GM23338 (cell line): ENCODE measurements around the gene RPA1. TPM values are rescaled to one million over a fixed set of nuclear protein-coding genes. Genes with fewer than 3 reads are reported as not detected.

Experiments
- ATAC-seq: fragments of 200-7000 bp; cut with Tn5 transposase; 3 replicates; pipeline ENCODE4 v1.9.1; 2020
- DNase-seq: peaks from one replicate; pipeline ENCODE4 v3.0.0-alpha.2; 2015; ENCODE audit warnings: low spot score
- H2AFZ ChIP-seq: fragments of 200-600 bp; sonication (generic); 2 replicates; pipeline ENCODE4 v1.8.0; 2016; ENCODE audit warnings: antibody characterized with exemption, mild to moderate bottlenecking, moderate library complexity
- H3F3A ChIP-seq: fragments of 200-600 bp; sonication (generic); replicated peaks from 2 replicates; pipeline ENCODE4 v1.8.0; 2017; ENCODE audit warnings: antibody characterized with exemption, mixed run types, low read depth
- H3K27ac ChIP-seq: fragments of 200-600 bp; sonication (generic); 2 replicates; pipeline ENCODE4 v1.6.1; 2016; ENCODE audit warnings: low read depth
- H3K27me3 ChIP-seq: fragments of 200-600 bp; sonication (generic); 2 replicates; pipeline ENCODE4 v1.8.0; 2016; ENCODE audit warnings: mild to moderate bottlenecking, mixed run types, moderate library complexity; ENCODE audit not compliant: insufficient read depth
- H3K36me3 ChIP-seq: fragments of 200-600 bp; sonication (generic); 2 replicates; pipeline ENCODE4 v1.8.0; 2016; ENCODE audit warnings: mild to moderate bottlenecking; ENCODE audit not compliant: insufficient read depth
- H3K4me1 ChIP-seq: fragments of 200-600 bp; sonication (generic); 2 replicates; pipeline ENCODE4 v1.8.0; 2016; ENCODE audit warnings: mild to moderate bottlenecking, moderate library complexity; ENCODE audit not compliant: insufficient read depth
- H3K4me2 ChIP-seq: fragments of 200-600 bp; sonication (generic); 2 replicates; pipeline ENCODE4 v1.7.1; 2017; ENCODE audit warnings: mixed run types
- H3K4me3 ChIP-seq: fragments of 200-600 bp; sonication (generic); 2 replicates; pipeline ENCODE4 v1.6.1; 2016; ENCODE audit warnings: mixed run types
- H3K79me2 ChIP-seq: fragments of 200-600 bp; sonication (generic); replicated peaks from 2 replicates; pipeline ENCODE4 v1.8.0; 2017; ENCODE audit warnings: mild to moderate bottlenecking; ENCODE audit not compliant: insufficient read depth
- H3K9me2 ChIP-seq: fragments of 200-600 bp; sonication (generic); 2 replicates; pipeline ENCODE4 v1.8.0; 2017; ENCODE audit not compliant: insufficient read depth
- H4K20me1 ChIP-seq: fragments of 200-600 bp; sonication (generic); replicated peaks from 2 replicates; pipeline ENCODE4 v1.8.0; 2017; ENCODE audit warnings: mild to moderate bottlenecking; ENCODE audit not compliant: insufficient read depth
- H3K27ac Mint-ChIP-seq: 2 replicates; pipeline ENCODE4 v1.8.0; 2020; ENCODE audit warnings: inconsistent platforms, mild to moderate bottlenecking, moderate library complexity, mixed read lengths
- H3K27me3 Mint-ChIP-seq: 3 replicates; pipeline ENCODE4 v1.8.0; 2022; ENCODE audit warnings: low read depth, mild to moderate bottlenecking, moderate library complexity, mixed read lengths, inconsistent platforms; ENCODE audit not compliant: insufficient read depth, poor library complexity
- H3K36me3 Mint-ChIP-seq: 3 replicates; pipeline ENCODE4 v1.8.0; 2021; ENCODE audit warnings: low read depth, mild to moderate bottlenecking, inconsistent platforms, moderate library complexity, mixed read lengths
- H3K4me1 Mint-ChIP-seq: 3 replicates; pipeline ENCODE4 v1.8.0; 2020; ENCODE audit warnings: mild to moderate bottlenecking, inconsistent platforms, mixed read lengths
- H3K4me3 Mint-ChIP-seq: 3 replicates; pipeline ENCODE4 v1.8.0; 2021; ENCODE audit warnings: moderate library complexity, mild to moderate bottlenecking, inconsistent platforms, mixed read lengths
- H3K9me3 Mint-ChIP-seq: 3 replicates; pipeline ENCODE4 v1.8.0; 2020; ENCODE audit warnings: moderate library complexity, mild to moderate bottlenecking, inconsistent platforms, mixed read lengths
- CREB1 ChIP-seq: fragments of 250-450 bp; sonication (Bioruptor Pico); IDR thresholded peaks from 2 replicates; pipeline ENCODE4 v1.5.0; 2020; ENCODE audit warnings: low read depth, mild to moderate bottlenecking, moderate library complexity
- NANOG ChIP-seq: IDR thresholded peaks from 2 replicates; pipeline ENCODE4 v1.6.1; 2016; ENCODE audit warnings: antibody characterized with exemption, borderline replicate concordance
- POLR2AphosphoS5 ChIP-seq: IDR thresholded peaks from 2 replicates; pipeline ENCODE4 v1.6.1; 2016; ENCODE audit warnings: antibody characterized with exemption, low read depth
- STAT1 ChIP-seq: IDR thresholded peaks from one replicate; pipeline ENCODE4 v1.6.1; 2016; ENCODE audit warnings: antibody characterized with exemption; ENCODE audit not compliant: unreplicated experiment
- ZNF114 ChIP-seq: fragments of 250-450 bp; sonication (Bioruptor Pico); IDR thresholded peaks from 2 replicates; pipeline ENCODE4 v1.5.0; 2020; ENCODE audit warnings: mild to moderate bottlenecking, moderate library complexity
- ZNF331 ChIP-seq: fragments of 250-450 bp; sonication (Bioruptor Pico); IDR thresholded peaks from 2 replicates; pipeline ENCODE4 v1.5.0; 2020; ENCODE audit warnings: low read depth, mild to moderate bottlenecking, moderate library complexity
- polyA plus RNA-seq: library from polyadenylated mRNA; unstranded; fragments of >200 nt; fragmentation: Nextera tagmentation; extraction: Ambion mirVana; gene quantifications from 2 replicates; pipeline ENCODE4 v1.2.1, GENCODE V29; 2016
- total RNA-seq: library from RNA; depleted of rRNA; stranded (reverse); fragments of >200 nt; shearing (Covaris generic); gene quantifications from 2 replicates; pipeline ENCODE4 v1.2.3, GENCODE V29; 2014
- TF ChIP-seq, protein P1 (sequence below): fragments of 250-450 bp; sonication (Bioruptor Pico); IDR thresholded peaks from 2 replicates; pipeline ENCODE4 v1.5.0; 2020; ENCODE audit warnings: mild to moderate bottlenecking, moderate library complexity
- TF ChIP-seq, protein P2 (sequence below): IDR thresholded peaks from 2 replicates; pipeline ENCODE4 v1.6.1; 2016; ENCODE audit warnings: antibody characterized with exemption

Gene RPA1
- total and polyA plus RNA-seq, 2 experiments from 2014 or later: 33.7 to 52.1 TPM

DNA sequence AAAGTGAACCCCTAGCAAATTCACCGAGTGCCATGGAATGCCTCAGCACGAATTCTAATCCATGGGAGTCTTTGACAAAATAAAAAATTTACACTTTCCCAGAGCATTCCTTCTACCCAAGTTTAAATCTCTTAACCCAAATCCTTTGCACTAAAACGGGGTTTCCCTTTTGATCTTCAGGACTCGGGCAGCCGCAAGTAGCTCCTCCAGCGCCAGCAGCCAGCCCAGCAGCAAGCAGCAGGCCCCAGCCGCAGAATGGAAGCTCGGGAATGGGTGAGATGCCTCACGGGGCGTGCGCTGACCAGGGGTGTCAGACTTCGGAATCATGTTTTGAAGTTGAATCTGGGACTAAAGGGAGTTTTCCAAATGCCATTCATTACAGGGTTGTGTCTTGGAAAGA, 42.4 kb downstream of the RPA1 start:
- H3K9me2 ChIP-seq: no peaks in the 10 kb centered on the region
- DNase-seq: no peak
- no peak for ATAC-seq
- no peaks in the 10 kb centered on the region for H3K9me3 Mint-ChIP-seq
- no peak overlapping the region for H3K4me2 ChIP-seq
- no peaks in the 10 kb centered on the region for H3K4me1 Mint-ChIP-seq
- no peak for TF ChIP-seq ZNF331 (CRISPR knock-in tag)
- TF ChIP-seq, protein P1, sequence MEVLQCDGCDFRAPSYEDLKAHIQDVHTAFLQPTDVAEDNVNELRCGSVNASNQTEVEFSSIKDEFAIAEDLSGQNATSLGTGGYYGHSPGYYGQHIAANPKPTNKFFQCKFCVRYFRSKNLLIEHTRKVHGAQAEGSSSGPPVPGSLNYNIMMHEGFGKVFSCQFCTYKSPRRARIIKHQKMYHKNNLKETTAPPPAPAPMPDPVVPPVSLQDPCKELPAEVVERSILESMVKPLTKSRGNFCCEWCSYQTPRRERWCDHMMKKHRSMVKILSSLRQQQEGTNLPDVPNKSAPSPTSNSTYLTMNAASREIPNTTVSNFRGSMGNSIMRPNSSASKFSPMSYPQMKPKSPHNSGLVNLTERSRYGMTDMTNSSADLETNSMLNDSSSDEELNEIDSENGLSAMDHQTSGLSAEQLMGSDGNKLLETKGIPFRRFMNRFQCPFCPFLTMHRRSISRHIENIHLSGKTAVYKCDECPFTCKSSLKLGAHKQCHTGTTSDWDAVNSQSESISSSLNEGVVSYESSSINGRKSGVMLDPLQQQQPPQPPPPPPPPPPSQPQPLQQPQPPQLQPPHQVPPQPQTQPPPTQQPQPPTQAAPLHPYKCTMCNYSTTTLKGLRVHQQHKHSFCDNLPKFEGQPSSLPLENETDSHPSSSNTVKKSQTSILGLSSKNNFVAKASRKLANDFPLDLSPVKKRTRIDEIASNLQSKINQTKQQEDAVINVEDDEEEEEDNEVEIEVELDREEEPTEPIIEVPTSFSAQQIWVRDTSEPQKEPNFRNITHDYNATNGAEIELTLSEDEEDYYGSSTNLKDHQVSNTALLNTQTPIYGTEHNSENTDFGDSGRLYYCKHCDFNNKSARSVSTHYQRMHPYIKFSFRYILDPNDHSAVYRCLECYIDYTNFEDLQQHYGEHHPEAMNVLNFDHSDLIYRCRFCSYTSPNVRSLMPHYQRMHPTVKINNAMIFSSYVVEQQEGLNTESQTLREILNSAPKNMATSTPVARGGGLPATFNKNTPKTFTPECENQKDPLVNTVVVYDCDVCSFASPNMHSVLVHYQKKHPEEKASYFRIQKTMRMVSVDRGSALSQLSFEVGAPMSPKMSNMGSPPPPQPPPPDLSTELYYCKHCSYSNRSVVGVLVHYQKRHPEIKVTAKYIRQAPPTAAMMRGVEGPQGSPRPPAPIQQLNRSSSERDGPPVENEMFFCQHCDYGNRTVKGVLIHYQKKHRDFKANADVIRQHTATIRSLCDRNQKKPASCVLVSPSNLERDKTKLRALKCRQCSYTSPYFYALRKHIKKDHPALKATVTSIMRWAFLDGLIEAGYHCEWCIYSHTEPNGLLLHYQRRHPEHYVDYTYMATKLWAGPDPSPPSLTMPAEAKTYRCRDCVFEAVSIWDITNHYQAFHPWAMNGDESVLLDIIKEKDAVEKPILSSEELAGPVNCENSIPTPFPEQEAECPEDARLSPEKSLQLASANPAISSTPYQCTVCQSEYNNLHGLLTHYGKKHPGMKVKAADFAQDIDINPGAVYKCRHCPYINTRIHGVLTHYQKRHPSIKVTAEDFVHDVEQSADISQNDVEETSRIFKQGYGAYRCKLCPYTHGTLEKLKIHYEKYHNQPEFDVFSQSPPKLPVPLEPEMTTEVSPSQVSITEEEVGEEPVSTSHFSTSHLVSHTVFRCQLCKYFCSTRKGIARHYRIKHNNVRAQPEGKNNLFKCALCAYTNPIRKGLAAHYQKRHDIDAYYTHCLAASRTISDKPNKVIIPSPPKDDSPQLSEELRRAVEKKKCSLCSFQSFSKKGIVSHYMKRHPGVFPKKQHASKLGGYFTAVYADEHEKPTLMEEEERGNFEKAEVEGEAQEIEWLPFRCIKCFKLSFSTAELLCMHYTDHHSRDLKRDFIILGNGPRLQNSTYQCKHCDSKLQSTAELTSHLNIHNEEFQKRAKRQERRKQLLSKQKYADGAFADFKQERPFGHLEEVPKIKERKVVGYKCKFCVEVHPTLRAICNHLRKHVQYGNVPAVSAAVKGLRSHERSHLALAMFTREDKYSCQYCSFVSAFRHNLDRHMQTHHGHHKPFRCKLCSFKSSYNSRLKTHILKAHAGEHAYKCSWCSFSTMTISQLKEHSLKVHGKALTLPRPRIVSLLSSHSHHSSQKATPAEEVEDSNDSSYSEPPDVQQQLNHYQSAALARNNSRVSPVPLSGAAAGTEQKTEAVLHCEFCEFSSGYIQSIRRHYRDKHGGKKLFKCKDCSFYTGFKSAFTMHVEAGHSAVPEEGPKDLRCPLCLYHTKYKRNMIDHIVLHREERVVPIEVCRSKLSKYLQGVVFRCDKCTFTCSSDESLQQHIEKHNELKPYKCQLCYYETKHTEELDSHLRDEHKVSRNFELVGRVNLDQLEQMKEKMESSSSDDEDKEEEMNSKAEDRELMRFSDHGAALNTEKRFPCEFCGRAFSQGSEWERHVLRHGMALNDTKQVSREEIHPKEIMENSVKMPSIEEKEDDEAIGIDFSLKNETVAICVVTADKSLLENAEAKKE (CRISPR knock-in tag): no peak
- no peak for TF ChIP-seq POLR2AphosphoS5
- no peak for TF ChIP-seq ZNF114 (CRISPR knock-in tag)
- no peak for TF ChIP-seq STAT1
- TF ChIP-seq CREB1 (CRISPR knock-in tag): no peak
- TF ChIP-seq, protein P2, sequence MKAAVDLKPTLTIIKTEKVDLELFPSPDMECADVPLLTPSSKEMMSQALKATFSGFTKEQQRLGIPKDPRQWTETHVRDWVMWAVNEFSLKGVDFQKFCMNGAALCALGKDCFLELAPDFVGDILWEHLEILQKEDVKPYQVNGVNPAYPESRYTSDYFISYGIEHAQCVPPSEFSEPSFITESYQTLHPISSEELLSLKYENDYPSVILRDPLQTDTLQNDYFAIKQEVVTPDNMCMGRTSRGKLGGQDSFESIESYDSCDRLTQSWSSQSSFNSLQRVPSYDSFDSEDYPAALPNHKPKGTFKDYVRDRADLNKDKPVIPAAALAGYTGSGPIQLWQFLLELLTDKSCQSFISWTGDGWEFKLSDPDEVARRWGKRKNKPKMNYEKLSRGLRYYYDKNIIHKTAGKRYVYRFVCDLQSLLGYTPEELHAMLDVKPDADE: no peak
- TF ChIP-seq NANOG: no peak
- peaks cover 9% of the 10 kb centered on the region for H4K20me1 ChIP-seq
- no peak overlapping the region for H3K27ac Mint-ChIP-seq
- H3K79me2 ChIP-seq: no peaks in the 10 kb centered on the region; the same call in 1 of the 2 replicates
- no peak overlapping the region for H2AFZ ChIP-seq
- H3K36me3 ChIP-seq: peaks cover 23% of the 10 kb centered on the region
- H3K27ac ChIP-seq: no peak overlapping the region
- peaks cover 1% of the 10 kb centered on the region for H3K27me3 Mint-ChIP-seq
- no peaks in the 10 kb centered on the region for H3K27me3 ChIP-seq
- H3K4me3 ChIP-seq: no peak overlapping the region
- no peak overlapping the region for H3K4me3 Mint-ChIP-seq
- H3K4me1 ChIP-seq: no peaks in the 10 kb centered on the region
- peaks cover 31% of the 10 kb centered on the region for H3K36me3 Mint-ChIP-seq
- 0 out of 2 replicates have a peak, but pooled peaks cover 3% of the 10 kb centered on the region for H3F3A ChIP-seq
